ENCODE measurements around the gene CLK3.

DNA sequence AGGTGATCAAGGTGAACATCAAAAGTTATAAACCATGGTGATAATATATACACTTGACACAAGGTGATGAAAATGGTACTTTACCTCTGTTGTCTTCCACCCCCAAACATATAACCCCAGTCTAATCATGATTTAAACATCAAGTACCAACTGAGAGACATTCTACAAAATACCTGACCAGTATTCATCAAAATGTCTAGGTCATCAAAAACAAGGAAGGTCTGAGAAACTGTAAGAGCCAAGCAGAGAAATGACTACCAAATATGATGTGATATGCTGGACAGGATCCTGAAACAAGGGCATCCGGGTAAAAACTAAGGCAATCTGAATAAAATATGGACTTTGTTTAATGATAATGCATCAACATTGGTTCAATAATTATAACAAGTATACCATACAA is 52.3 kb downstream of the CLK3 start:
- TF ChIP-seq, protein P1, sequence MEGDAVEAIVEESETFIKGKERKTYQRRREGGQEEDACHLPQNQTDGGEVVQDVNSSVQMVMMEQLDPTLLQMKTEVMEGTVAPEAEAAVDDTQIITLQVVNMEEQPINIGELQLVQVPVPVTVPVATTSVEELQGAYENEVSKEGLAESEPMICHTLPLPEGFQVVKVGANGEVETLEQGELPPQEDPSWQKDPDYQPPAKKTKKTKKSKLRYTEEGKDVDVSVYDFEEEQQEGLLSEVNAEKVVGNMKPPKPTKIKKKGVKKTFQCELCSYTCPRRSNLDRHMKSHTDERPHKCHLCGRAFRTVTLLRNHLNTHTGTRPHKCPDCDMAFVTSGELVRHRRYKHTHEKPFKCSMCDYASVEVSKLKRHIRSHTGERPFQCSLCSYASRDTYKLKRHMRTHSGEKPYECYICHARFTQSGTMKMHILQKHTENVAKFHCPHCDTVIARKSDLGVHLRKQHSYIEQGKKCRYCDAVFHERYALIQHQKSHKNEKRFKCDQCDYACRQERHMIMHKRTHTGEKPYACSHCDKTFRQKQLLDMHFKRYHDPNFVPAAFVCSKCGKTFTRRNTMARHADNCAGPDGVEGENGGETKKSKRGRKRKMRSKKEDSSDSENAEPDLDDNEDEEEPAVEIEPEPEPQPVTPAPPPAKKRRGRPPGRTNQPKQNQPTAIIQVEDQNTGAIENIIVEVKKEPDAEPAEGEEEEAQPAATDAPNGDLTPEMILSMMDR (IDR thresholded peaks at IDR 0.05; ENCODE audit: insufficient read depth, low read depth, low read length): no peak
- TF ChIP-seq EZH2 (IDR thresholded peaks at IDR 0.05; ENCODE audit: insufficient read depth, low read length): no peak
